HEK293T (cell line): ENCODE measurements around the gene WDR1.

ENCODE experiments used
- CTCF ChIA-PET: fragments of 350-600 bp; formaldehyde crosslinking; extraction: SDS; loops from one replicate; lab custom pipeline; 2021; ENCODE audit warnings: antibody characterized with exemption, inconsistent platforms; lab: Yijun Ruan, JAX
- POLR2A ChIA-PET: fragments of 350-600 bp; formaldehyde crosslinking; extraction: SDS; loops from one replicate; lab custom pipeline; 2020; ENCODE audit warnings: antibody characterized with exemption, inconsistent platforms; lab: Yijun Ruan, JAX
- DNase-seq: peaks from one replicate; pipeline ENCODE4 v3.0.0; 2012; ENCODE audit warnings: mixed read lengths; ENCODE audit errors: extremely low spot score
- ARNT ChIP-seq: fragments of 450-650 bp; IDR thresholded peaks from 2 replicates; pipeline ENCODE4 v1.6.1; 2017; ENCODE audit warnings: mild to moderate bottlenecking
- BHLHE40 ChIP-seq: fragments of 450-650 bp; IDR thresholded peaks from 2 replicates; pipeline ENCODE4 v1.6.1; 2016; ENCODE audit warnings: mild to moderate bottlenecking, moderate library complexity, borderline replicate concordance
- CTBP1 ChIP-seq: fragments of 450-650 bp; IDR thresholded peaks from 2 replicates; pipeline ENCODE4 v1.6.1; 2016; ENCODE audit warnings: borderline replicate concordance
- ELF4 ChIP-seq: fragments of 450-650 bp; IDR thresholded peaks from 2 replicates; pipeline ENCODE4 v1.6.1; 2017; ENCODE audit warnings: antibody characterized with exemption
- FOXA1 ChIP-seq: fragments of 450-650 bp; IDR thresholded peaks from 2 replicates; pipeline ENCODE4 v1.6.1; 2016; ENCODE audit warnings: mild to moderate bottlenecking
- FOXK2 ChIP-seq: fragments of 450-650 bp; IDR thresholded peaks from 2 replicates; pipeline ENCODE4 v1.6.1; 2016; ENCODE audit warnings: mild to moderate bottlenecking
- FOXM1 ChIP-seq: fragments of 450-650 bp; IDR thresholded peaks from 2 replicates; pipeline ENCODE4 v1.6.1; 2017; ENCODE audit warnings: mild to moderate bottlenecking, borderline replicate concordance
- HDGF ChIP-seq: fragments of 450-650 bp; IDR thresholded peaks from 2 replicates; pipeline ENCODE4 v1.6.1; 2017; ENCODE audit warnings: antibody characterized with exemption, borderline replicate concordance
- L3MBTL2 ChIP-seq: fragments of 450-650 bp; conservative IDR thresholded peaks from 2 replicates; pipeline ENCODE4 v1.6.1; 2016; ENCODE audit warnings: mild to moderate bottlenecking
- LEF1 ChIP-seq: fragments of 450-650 bp; IDR thresholded peaks from 2 replicates; pipeline ENCODE4 v1.6.1; 2017; ENCODE audit warnings: mild to moderate bottlenecking, borderline replicate concordance
- NFRKB ChIP-seq: fragments of 450-650 bp; IDR thresholded peaks from 2 replicates; pipeline ENCODE4 v1.6.1; 2016; ENCODE audit warnings: mild to moderate bottlenecking, moderate library complexity
- SP1 ChIP-seq: fragments of 450-650 bp; IDR thresholded peaks from 2 replicates; pipeline ENCODE4 v1.6.1; 2017
- SUZ12 ChIP-seq: fragments of 450-650 bp; IDR thresholded peaks from 2 replicates; pipeline ENCODE4 v1.6.1; 2016; ENCODE audit warnings: mild to moderate bottlenecking
- TARDBP ChIP-seq: fragments of 450-650 bp; IDR thresholded peaks from 2 replicates; pipeline ENCODE4 v1.6.1; 2016
- ZNF384 ChIP-seq: fragments of 450-650 bp; IDR thresholded peaks from 2 replicates; pipeline ENCODE4 v1.6.1; 2016
- TF ChIP-seq, protein P1 (sequence below): fragments of 450-650 bp; IDR thresholded peaks from 2 replicates; pipeline ENCODE4 v1.6.1; 2016

WDR1 gene

DNA sequence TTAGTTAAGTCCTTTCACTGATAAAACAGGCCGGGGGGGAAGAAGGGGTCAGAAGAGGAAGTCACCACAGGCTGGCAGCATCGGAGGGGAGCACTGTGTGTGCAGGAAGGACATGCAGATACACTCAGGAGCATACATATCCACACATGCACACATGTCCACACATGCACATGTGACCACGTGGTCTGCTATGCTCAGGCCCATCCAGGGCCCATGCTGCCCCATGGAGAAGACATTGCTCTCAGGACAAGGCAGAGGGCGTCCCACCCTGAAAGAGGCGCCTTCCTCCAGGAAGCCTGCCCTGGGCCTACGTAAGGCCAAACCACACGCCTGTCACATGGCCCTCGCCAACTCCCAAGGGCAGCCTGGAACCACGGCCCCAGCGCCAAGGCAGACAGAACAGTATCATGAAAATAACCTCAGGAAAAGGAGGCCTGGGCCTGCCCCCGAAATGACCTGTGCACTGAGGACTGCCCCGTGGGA, 15.8 kb downstream of the WDR1 start:
- CTCF ChIA-PET = no interaction called here
- POLR2A ChIA-PET = no interaction called here
- DNase-seq = no peak
- TF ChIP-seq NFRKB (no peak), BHLHE40 (no peak), ELF4 (no peak), ZNF384 (no peak), FOXK2 (no peak), L3MBTL2 (no peak), ARNT (no peak), HDGF (no peak), SP1 (no peak), TARDBP (no peak), CTBP1 (no peak), SUZ12 (no peak), FOXA1 (no peak), LEF1 (no peak), FOXM1 (no peak)
- TF ChIP-seq, protein P1, sequence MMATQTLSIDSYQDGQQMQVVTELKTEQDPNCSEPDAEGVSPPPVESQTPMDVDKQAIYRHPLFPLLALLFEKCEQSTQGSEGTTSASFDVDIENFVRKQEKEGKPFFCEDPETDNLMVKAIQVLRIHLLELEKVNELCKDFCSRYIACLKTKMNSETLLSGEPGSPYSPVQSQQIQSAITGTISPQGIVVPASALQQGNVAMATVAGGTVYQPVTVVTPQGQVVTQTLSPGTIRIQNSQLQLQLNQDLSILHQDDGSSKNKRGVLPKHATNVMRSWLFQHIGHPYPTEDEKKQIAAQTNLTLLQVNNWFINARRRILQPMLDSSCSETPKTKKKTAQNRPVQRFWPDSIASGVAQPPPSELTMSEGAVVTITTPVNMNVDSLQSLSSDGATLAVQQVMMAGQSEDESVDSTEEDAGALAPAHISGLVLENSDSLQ = no peak

DNA sequence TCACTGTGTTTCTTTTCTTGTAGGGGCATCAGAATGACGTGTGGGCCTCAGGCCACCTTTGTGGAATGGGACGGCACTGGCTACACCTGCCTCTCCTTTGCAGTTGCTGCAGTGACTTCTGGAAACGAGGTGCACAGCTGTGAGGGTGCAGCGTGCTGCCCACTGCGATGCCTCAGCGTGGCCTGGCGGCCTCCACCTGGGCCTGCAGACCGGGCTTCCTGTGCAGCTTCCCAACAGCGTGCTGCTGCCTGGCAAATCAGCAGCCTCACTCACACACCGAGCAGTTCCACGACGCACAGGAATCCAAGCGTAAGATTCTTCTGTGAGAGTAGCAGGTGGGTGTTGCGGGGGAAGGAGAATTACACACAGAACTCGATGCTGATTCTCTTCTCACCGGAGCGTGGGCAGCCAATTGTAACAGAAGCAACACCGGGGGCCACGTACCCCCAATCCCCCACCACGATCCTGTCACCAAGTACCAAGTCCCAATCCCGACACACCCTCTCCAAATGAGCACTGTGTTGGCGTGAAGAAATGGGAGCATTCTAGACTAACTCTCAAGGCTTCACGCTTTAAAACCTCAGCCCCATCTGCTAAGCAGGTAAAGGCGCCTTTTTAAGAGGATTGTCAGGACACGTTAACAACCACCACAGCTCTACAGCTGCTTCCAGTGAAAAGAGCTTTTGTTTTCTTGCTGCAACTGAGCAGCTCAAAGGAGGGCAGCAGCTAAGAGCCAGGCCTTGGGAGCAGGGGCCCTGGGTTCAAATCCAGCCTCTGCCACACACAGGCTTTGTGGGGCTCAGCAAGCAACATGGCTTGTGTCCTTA, 16.9 kb downstream of the WDR1 start:
- TF ChIP-seq LEF1 = no peak
- TF ChIP-seq SUZ12 = no peak
- no peak for TF ChIP-seq ELF4
- no peak for TF ChIP-seq HDGF
- TF ChIP-seq ZNF384 = no peak
- no peak for TF ChIP-seq SP1
- no peak for TF ChIP-seq FOXK2
- TF ChIP-seq TARDBP = no peak
- TF ChIP-seq NFRKB = no peak
- ChIA-PET POLR2A (no interaction called here), CTCF (no interaction called here)
- no peak for DNase-seq

DNA sequence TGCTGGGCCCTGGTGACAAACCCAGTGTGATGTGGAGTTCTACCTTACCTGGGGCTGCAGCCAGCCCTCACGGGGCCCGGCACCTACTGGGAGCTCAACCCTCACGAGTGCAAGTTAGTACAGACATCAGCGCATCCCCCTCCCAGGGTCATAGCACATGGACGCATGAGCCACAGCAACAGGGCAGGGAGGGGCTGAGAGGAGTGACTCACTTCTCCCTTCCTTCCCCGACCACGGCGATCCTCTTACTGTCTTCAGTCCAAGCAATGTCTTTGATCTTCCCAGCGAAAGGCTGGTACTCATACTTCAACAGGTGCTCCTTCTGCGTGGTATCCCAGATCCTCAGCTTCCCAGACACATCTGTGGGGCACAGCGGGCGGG, 17.8 kb downstream of the WDR1 start:
- no peak for TF ChIP-seq NFRKB
- POLR2A ChIA-PET = no interaction called here
- CTCF ChIA-PET = no interaction called here
- DNase-seq = no peak

DNA sequence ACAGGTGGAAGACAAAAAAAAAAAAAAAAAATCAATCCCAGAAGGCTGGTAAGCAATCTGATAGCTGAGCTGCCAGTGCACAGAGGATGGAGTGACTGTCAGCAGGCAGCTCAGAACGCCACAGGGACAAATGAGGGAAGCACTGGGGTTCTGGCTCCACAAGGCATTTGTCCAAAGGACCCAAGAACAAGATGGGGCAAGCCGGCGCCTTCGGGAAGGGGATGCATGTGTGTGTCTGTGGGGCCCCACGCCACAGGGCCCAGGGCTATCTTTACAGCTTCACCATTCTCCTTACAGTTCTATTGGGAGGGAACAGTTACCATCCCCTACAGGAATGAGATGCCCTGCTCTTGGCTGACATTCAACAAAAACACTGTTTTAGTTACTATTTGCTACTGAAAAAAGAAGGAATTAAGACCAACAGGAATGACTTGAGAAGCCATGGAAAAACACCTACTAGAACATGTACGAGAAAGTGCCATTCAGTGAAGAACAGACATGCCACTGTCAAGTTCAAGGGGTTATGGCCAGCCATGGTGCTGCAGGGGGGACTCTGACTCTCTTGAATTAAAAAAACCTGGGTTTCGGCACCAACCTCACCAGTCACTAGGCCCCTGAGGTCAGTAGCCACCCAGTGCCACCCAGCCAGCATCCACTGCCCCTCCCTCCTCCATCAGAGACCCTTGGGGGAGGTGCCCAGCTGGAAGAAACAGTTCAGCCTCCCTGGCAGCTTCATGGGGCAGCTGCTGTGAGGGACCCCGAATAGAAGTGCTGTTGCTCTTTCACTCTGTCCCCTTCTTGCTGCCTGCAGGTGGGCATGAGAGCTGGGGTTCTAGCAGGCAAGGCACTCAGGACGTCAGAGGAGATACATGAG, 18.5 kb downstream of the WDR1 start:
- POLR2A ChIA-PET = no interaction called here
- CTCF ChIA-PET = no interaction called here
- no peak for DNase-seq
- TF ChIP-seq BHLHE40 (no peak), ARNT (no peak), FOXA1 (no peak), FOXM1 (no peak), CTBP1 (no peak), FOXK2 (no peak), SP1 (no peak), HDGF (no peak), LEF1 (no peak), L3MBTL2 (no peak), NFRKB (no peak), ZNF384 (no peak)

DNA sequence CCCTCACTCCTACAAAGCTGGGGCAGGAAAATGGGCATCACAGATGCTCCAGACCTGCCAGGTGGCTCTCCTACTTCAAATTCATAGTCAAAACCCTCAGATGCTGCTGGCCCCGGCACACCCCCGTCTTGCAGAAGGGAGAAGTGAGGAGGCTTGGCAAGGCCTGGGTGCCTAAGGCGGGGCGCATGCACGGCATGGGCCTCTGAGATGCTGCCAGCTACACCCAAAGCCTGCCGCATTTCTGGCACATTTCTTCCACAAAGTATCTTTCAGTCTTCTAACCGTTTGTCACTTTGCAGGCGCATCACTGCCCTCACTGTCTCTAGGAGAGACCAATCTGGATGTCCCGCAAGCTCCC, 19.6 kb downstream of the WDR1 start:
- TF ChIP-seq BHLHE40 (no peak), CTBP1 (no peak), LEF1 (no peak), L3MBTL2 (no peak), NFRKB (no peak), FOXM1 (no peak), ELF4 (no peak)
- POLR2A ChIA-PET = interaction anchor here (1.1 kb wide), 1 partner anchor 20 kb away, joined by 3 read pairs; the partner anchor contains the start of gene WDR1
- CTCF ChIA-PET = no interaction called here
- DNase-seq = no peak

DNA sequence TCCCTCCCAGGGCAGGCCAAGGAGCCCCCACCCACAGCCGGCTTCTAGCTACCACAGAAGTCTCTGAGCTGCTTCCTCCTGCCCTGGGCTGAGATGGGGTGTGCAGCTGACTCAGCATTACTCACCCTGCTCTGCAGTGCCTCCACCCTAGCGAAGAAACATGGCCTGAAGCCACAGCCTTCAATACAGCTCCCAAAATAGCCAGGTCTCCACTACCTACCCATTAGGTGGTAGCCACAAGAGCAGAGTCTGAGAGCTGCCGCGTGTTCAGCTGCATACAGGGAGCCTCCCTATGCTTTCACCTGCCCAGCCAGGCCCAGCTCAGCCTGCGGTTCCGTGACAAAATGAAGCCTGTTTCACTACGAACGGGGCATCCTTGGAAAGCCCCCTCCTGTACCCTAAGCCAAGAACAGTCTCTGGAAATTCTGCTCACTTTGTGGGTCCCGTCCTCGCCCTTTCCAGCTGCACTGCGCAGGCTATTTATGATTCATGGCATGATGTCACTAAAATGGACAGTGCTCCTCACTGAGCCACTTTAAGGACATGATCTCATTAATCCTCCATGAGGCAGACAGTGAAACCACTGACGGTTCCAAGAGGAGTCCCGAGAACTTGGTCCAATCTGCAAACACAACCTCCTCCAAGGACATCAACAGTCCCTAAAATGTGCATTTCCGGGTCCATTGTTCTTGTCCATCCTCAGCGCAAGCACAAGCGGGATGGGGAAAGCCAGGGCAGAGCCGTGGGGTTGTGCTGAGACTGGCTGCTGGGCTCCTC, 20.2 kb downstream of the WDR1 start:
- TF ChIP-seq ELF4 (no peak), LEF1 (no peak), NFRKB (no peak), SUZ12 (no peak), FOXK2 (no peak), FOXM1 (no peak), L3MBTL2 (no peak), FOXA1 (no peak), HDGF (no peak), TARDBP (no peak), CTBP1 (no peak), SP1 (no peak), ARNT (no peak), ZNF384 (no peak), BHLHE40 (no peak)
- TF ChIP-seq, protein P1 = no peak
- ChIA-PET POLR2A (interaction anchor here (1.1 kb wide), 1 partner anchor 20 kb away, joined by 3 read pairs; the partner anchor contains the start of gene WDR1), CTCF (no interaction called here)
- DNase-seq = no peak
